ENCODE measurements around the gene PRR20G.

The PRR20G gene

DNA sequence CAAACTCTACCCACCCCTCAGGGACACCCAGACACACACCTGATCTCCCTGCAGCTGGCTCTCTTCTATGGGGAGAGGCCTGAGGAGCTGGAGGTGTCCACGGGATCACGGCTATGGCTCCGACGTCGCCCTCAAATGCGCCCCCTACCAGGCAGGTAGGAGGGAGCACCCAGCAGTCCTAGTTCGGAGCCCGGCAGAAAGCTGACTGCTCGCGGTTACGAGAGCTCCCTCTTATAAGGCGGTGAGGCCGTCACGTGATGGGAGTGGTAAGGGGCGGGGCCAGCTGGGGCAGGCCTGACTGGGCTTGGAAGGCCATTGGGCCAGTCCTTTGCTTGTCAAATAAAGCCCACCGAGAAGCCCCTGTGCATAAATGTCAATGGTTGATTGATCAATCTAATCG, at the start of gene PRR20G:
TSS of gene PRR20G (minus strand) at position 207 of the 400 bp plus-strand sequence. CDS start 681 bp downstream, outside the sequence.
- no peak within 1 kb of the TSS; the same call in 1 of the 2 replicates for H3K4me3 ChIP-seq (ENCODE audit: low read depth, low read length)
- TF ChIP-seq, protein P1, sequence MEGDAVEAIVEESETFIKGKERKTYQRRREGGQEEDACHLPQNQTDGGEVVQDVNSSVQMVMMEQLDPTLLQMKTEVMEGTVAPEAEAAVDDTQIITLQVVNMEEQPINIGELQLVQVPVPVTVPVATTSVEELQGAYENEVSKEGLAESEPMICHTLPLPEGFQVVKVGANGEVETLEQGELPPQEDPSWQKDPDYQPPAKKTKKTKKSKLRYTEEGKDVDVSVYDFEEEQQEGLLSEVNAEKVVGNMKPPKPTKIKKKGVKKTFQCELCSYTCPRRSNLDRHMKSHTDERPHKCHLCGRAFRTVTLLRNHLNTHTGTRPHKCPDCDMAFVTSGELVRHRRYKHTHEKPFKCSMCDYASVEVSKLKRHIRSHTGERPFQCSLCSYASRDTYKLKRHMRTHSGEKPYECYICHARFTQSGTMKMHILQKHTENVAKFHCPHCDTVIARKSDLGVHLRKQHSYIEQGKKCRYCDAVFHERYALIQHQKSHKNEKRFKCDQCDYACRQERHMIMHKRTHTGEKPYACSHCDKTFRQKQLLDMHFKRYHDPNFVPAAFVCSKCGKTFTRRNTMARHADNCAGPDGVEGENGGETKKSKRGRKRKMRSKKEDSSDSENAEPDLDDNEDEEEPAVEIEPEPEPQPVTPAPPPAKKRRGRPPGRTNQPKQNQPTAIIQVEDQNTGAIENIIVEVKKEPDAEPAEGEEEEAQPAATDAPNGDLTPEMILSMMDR (IDR thresholded peaks at IDR 0.05; ENCODE audit: low read depth, low read length), result no peak

DNA sequence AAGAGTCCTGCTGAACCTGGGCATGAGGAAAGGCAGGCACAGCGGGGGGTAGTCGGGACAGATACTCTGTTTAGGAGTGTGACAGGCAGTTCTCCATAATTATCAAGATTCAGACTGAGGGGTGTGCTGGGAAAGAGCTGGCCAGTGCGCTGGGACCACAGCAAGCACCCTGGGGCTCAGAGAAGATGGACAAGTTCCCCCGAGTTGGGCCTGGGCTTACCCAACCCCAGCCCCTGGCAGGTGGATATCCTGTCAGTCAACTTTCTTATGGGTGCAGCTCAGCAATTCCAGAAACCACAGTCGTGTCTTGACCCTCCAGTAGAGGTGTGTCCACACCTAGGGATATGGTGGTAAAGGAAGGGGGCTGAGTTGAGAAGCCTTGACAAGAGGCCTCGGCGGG, 49.2 kb upstream of the PRR20G start:
- TF ChIP-seq, protein P1 (IDR thresholded peaks at IDR 0.05; ENCODE audit: low read depth, low read length), result no peak
- H3K4me3 ChIP-seq (ENCODE audit: low read depth, low read length), result no peak overlapping the region

GRCh38 chr3:127336101-127336500, 48.3 kb upstream of the PRR20G start:
- TF ChIP-seq, protein P1 (IDR thresholded peaks at IDR 0.05; ENCODE audit: low read depth, low read length), result no peak
- no peak overlapping the region for H3K4me3 ChIP-seq (ENCODE audit: low read depth, low read length)

GRCh38 chr3:127330385-127330784, 42.5 kb upstream of the PRR20G start:
- TF ChIP-seq, protein P1 (IDR thresholded peaks at IDR 0.05; ENCODE audit: low read depth, low read length), result no peak
- H3K4me3 ChIP-seq (ENCODE audit: low read depth, low read length), result no peak overlapping the region

DNA sequence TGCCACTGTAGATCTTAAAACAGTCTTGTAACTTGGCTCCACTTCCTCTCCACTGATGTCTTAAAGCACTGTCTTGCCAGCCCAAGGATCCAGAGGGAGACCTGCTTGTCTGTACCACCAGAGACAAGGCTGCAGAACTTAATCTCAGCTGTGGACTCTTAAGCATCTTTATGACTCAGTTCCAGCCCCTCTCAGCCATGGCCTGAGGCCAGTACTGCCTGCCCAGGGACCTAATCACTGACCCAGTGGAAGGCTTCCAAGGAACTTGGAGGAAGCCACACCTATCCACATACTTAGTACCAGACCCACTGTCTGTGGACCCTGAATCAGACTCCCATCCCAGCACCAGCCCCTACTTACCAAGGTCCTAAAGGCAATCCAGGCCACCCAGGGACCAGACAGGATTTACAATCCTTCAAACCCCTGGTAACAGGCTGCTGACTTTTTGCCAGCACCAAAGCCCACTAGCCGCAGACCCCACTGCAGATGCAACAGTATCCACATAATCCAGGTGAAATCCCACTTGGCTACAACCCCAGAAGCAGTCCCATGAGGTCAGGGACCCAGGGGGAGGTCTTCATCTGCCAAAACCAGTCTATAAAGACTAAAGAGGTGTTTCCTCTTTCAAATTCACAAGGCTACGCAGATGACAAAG, 41.9 kb upstream of the PRR20G start:
- H3K4me3 ChIP-seq (ENCODE audit: low read depth, low read length), result no peak overlapping the region
- TF ChIP-seq, protein P1 (IDR thresholded peaks at IDR 0.05; ENCODE audit: low read depth, low read length), result no peak

DNA sequence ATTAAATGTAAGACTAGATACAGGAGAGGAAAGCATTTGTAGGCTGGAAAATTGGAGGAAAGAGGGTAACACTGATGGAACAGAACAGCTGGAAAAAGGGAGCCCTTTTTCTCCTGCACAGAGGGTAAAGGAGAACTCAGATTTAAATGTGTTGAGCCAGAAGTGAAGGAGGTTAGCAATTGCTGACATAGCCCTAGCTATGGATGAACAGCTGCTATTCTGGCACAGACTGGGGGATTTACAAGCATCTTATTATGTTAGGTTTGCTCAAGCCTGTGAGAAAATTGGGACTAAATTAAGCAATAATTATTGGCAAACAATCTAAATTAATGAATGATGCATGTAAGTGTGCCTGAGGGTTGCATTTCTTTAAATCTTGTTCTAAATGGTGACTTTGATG, 40.6 kb upstream of the PRR20G start:
- no peak overlapping the region for H3K4me3 ChIP-seq (ENCODE audit: low read depth, low read length)
- TF ChIP-seq, protein P1 (IDR thresholded peaks at IDR 0.05; ENCODE audit: low read depth, low read length), result no peak

GRCh38 chr3:127326341-127326740, 38.5 kb upstream of the PRR20G start:
- H3K4me3 ChIP-seq (ENCODE audit: low read depth, low read length), result no peak overlapping the region
- TF ChIP-seq, protein P1 (IDR thresholded peaks at IDR 0.05; ENCODE audit: low read depth, low read length), result no peak
